Activated CD4-positive, alpha-beta memory T cell treated with anti-CD3 and anti-CD28 coated beads for 36 hours (primary cell): ENCODE data around the gene RPP40. TPM values are rescaled to one million over a fixed set of nuclear protein-coding genes. Genes with fewer than 3 reads are reported as not detected.

ENCODE experiments used
- CTCF ChIA-PET: fragments of 350-600 bp; sonication (Branson Sonifier 250); formaldehyde crosslinking; loops from one replicate; lab custom pipeline; 2021; ENCODE audit warnings: antibody characterized with exemption, inconsistent platforms; lab: Charles Lee
- POLR2A ChIA-PET: fragments of 350-600 bp; sonication (Branson Sonifier 250); formaldehyde crosslinking; loops from one replicate; lab custom pipeline; 2021; ENCODE audit warnings: antibody characterized with exemption; lab: Charles Lee
- DNase-seq: peaks from one replicate; pipeline ENCODE4 v3.0.0-alpha.2; 2020
- H3K27ac Mint-ChIP-seq: one replicate; pipeline ENCODE4 v1.8.0; 2021; ENCODE audit warnings: mixed read lengths
- H3K27me3 Mint-ChIP-seq: one replicate; pipeline ENCODE4 v1.8.0; 2021; ENCODE audit warnings: mixed read lengths
- H3K36me3 Mint-ChIP-seq: one replicate; pipeline ENCODE4 v1.8.0; 2021; ENCODE audit warnings: mixed read lengths
- H3K4me1 Mint-ChIP-seq: one replicate; pipeline ENCODE4 v1.8.0; 2021; ENCODE audit warnings: low read depth, mixed read lengths
- H3K4me3 Mint-ChIP-seq: one replicate; pipeline ENCODE4 v1.8.0; 2021; ENCODE audit warnings: mild to moderate bottlenecking, mixed read lengths
- H3K9me3 Mint-ChIP-seq: one replicate; pipeline ENCODE4 v1.8.0; 2021; ENCODE audit warnings: mixed read lengths
- intact Hi-C: fragments of 100-400 bp; cut with micrococcal nuclease; formaldehyde crosslinking; loops from one replicate; pipeline ENCODE4 v1.15.1; 2023
- total RNA-seq, 2 experiments: library from RNA; stranded (reverse); gene quantifications; one replicate each; pipeline ENCODE4 v1.2.3, GENCODE V29; 2021

The RPP40 gene
- total RNA-seq, 2 experiments from 2014 or later: 6.0 to 6.4 TPM

- H3K4me1 Mint-ChIP-seq: no peaks in the 10 kb centered on the region
- ChIA-PET POLR2A (no interaction called here), CTCF (no interaction called here)
- peaks cover 3% of the 10 kb centered on the region for H3K36me3 Mint-ChIP-seq
- DNase-seq: no peak
- peaks cover 30% of the 10 kb centered on the region for H3K9me3 Mint-ChIP-seq
- H3K27ac Mint-ChIP-seq: no peak overlapping the region
- intact Hi-C loops: no loop called here
- no peak overlapping the region for H3K4me3 Mint-ChIP-seq
- H3K27me3 Mint-ChIP-seq: peaks cover 5% of the 10 kb centered on the region
These were observed 26.4 kb downstream of the RPP40 start for GRCh38 chr6:4977468-4977867.

DNA sequence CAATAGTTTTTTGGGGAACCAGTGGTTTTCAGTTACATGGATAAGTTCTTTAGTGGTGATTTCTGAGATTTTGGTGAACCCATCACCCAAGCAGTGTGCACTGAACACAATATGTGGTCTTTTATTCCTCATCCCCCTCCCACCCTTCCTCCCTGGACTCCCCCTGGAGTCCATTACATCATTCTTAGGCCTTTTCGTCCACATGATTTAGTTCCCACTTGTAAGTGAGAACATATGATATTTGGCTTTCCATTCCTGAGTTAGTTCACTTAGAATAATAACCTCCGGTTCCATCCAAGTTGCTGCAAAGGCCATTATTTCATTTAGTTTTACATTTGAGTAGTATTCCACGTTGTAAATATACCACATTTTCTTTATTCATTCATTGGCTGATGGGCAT is 28.3 kb downstream of the RPP40 start:
- DNase-seq: no peak
- Mint-ChIP-seq H3K9me3 (peaks cover 26% of the 10 kb centered on the region), H3K36me3 (peaks cover 3% of the 10 kb centered on the region), H3K4me1 (no peaks in the 10 kb centered on the region), H3K4me3 (no peak overlapping the region), H3K27ac (no peak overlapping the region), H3K27me3 (peaks cover 5% of the 10 kb centered on the region)
- ChIA-PET POLR2A (no interaction called here), CTCF (no interaction called here)
- intact Hi-C loops: no loop called here

DNA sequence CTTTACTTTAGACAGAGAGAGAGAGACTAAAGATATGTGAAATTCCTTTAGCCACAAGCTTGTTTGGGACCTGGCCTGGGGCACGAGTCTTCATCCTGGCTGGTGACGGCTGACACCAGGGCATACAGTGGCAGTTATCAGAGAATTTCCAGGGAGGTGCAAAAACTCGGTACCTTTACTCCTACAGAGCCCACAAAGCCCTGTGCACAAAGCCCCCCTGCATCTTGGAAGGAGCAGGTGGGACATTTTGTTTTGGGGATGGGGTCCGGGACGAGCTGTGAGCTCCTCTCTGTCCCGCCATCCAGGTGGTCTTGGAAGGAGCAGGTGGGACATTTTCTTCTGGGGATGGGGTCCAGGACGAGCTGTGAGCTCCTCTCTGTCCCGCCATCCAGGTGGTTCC is 28.9 kb downstream of the RPP40 start:
- H3K4me3 Mint-ChIP-seq: no peak overlapping the region
- no peak for DNase-seq
- no peak overlapping the region for H3K27ac Mint-ChIP-seq
- intact Hi-C loops: no loop called here
- ChIA-PET CTCF (no interaction called here), POLR2A (no interaction called here)
- peaks cover 22% of the 10 kb centered on the region for H3K9me3 Mint-ChIP-seq
- H3K4me1 Mint-ChIP-seq: no peaks in the 10 kb centered on the region
- peaks cover 5% of the 10 kb centered on the region for H3K27me3 Mint-ChIP-seq
- peaks cover 3% of the 10 kb centered on the region for H3K36me3 Mint-ChIP-seq

DNA sequence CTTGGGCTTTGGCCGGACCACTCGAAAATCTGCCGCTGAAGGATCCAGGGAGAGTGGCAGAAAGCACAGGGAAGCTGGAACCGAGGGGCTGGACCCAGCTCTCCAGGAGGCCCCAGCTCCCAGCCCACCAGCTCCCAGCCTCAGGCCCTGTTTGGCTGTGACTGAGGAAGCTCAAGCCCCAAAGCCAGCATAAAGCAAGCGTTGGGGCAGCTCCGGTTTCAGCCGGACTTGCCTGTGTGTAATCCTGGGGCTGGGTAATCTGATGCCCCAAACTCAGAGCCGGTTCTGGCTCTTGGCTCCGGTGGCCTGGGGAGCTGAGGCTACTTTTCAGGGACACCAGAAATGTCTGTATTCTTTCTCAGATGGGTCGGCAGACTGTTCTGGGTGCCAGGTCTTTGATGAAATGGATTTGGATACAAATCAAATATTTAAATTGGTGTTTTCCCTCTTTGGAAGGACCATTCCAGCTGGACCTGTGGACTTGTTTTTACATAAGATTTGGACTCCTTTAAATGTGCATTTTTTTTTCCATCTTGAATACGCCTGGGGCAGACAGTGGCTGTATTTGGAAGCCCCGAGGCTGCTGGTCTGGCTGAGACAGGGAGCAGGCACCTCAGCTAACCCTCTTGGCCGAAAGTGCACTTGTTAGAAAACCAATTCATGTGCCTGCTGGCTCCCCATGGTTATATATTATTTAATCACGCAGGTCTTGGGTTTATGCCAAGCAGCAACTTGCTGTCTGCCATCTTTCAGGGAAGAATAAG is 29.7 kb downstream of the RPP40 start:
- H3K36me3 Mint-ChIP-seq: no peaks in the 10 kb centered on the region
- H3K9me3 Mint-ChIP-seq: peaks cover 16% of the 10 kb centered on the region
- no peak overlapping the region for H3K27ac Mint-ChIP-seq
- CTCF ChIA-PET: no interaction called here
- no peaks in the 10 kb centered on the region for H3K4me1 Mint-ChIP-seq
- no peak for DNase-seq
- no peak overlapping the region for H3K4me3 Mint-ChIP-seq
- intact Hi-C loops: no loop called here
- peaks cover 5% of the 10 kb centered on the region for H3K27me3 Mint-ChIP-seq
- POLR2A ChIA-PET: no interaction called here

- ChIA-PET CTCF (no interaction called here), POLR2A (no interaction called here)
- Mint-ChIP-seq H3K4me1 (no peaks in the 10 kb centered on the region), H3K27ac (no peak overlapping the region), H3K27me3 (peaks cover 7% of the 10 kb centered on the region), H3K36me3 (no peaks in the 10 kb centered on the region), H3K4me3 (no peak overlapping the region), H3K9me3 (peaks cover 10% of the 10 kb centered on the region)
- intact Hi-C loops: no loop called here
- DNase-seq: no peak
These were observed 30.4 kb downstream of the RPP40 start for GRCh38 chr6:4973415-4973814.

GRCh38 chr6:4972438-4972837 is 31.4 kb downstream of the RPP40 start:
- Mint-ChIP-seq H3K27me3 (peaks cover 7% of the 10 kb centered on the region), H3K4me3 (no peak overlapping the region), H3K36me3 (no peaks in the 10 kb centered on the region), H3K4me1 (no peaks in the 10 kb centered on the region), H3K27ac (no peak overlapping the region), H3K9me3 (peaks cover 9% of the 10 kb centered on the region)
- ChIA-PET CTCF (no interaction called here), POLR2A (no interaction called here)
- no peak for DNase-seq
- intact Hi-C loops: no loop called here

GRCh38 chr6:4971851-4972250 is 32.0 kb downstream of the RPP40 start:
- CTCF ChIA-PET: no interaction called here
- Mint-ChIP-seq H3K4me1 (no peaks in the 10 kb centered on the region), H3K4me3 (no peak overlapping the region), H3K36me3 (no peaks in the 10 kb centered on the region), H3K9me3 (peaks cover 5% of the 10 kb centered on the region), H3K27ac (no peak overlapping the region), H3K27me3 (peaks cover 3% of the 10 kb centered on the region)
- DNase-seq: no peak
- POLR2A ChIA-PET: no interaction called here
- intact Hi-C loops: no loop called here

DNA sequence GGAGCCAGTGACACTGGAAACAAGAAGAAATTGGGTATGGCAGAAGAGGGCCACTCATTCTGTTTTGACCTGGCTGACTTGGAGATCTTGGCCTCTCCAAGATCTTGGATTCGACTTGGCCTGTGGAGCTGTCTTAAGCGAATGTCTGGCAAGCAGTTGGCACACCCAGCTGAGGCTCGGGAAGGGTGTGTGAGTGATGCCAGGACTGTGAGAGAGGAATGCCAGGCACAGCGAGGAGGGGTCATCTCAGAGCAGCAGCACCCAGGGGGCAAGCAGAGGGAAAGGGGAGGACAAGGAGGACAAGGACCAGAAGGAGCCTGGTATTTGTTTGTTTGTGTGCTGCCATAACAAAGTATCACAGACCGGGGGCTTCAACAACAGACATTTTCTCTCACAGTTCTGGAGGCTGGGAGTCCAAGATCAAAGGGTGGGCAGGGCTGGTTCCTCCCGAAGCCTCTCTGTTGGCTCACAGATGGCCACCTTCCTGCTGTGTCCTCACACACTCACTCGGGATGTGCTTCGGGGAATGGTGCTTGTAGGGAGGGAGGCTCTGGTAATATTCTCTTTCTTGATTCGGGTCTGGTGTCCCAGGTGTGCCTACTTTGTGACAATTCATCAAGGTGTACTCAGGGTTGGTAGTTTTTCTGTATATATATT is 33.0 kb downstream of the RPP40 start:
- H3K27me3 Mint-ChIP-seq: peaks cover 3% of the 10 kb centered on the region
- H3K9me3 Mint-ChIP-seq: no peaks in the 10 kb centered on the region
- no peaks in the 10 kb centered on the region for H3K36me3 Mint-ChIP-seq
- no peak overlapping the region for H3K4me3 Mint-ChIP-seq
- ChIA-PET CTCF (no interaction called here), POLR2A (no interaction called here)
- H3K27ac Mint-ChIP-seq: no peak overlapping the region
- DNase-seq: no peak
- H3K4me1 Mint-ChIP-seq: no peaks in the 10 kb centered on the region
- intact Hi-C loops: no loop called here

- Mint-ChIP-seq H3K27me3 (peaks cover 3% of the 10 kb centered on the region), H3K4me3 (no peak overlapping the region), H3K4me1 (no peaks in the 10 kb centered on the region), H3K9me3 (no peaks in the 10 kb centered on the region), H3K27ac (no peak overlapping the region), H3K36me3 (no peaks in the 10 kb centered on the region)
- intact Hi-C loops: no loop called here
- no peak for DNase-seq
- CTCF ChIA-PET: no interaction called here
- POLR2A ChIA-PET: no interaction called here
These were observed 34.1 kb downstream of the RPP40 start for GRCh38 chr6:4969609-4970285.

- DNase-seq: no peak
- no peak overlapping the region for H3K27ac Mint-ChIP-seq
- no peaks in the 10 kb centered on the region for H3K4me1 Mint-ChIP-seq
- POLR2A ChIA-PET: no interaction called here
- H3K4me3 Mint-ChIP-seq: no peak overlapping the region
- H3K27me3 Mint-ChIP-seq: peaks cover 3% of the 10 kb centered on the region
- CTCF ChIA-PET: no interaction called here
- intact Hi-C loops: no loop called here
- no peaks in the 10 kb centered on the region for H3K36me3 Mint-ChIP-seq
- H3K9me3 Mint-ChIP-seq: no peaks in the 10 kb centered on the region
These were observed 36.4 kb downstream of the RPP40 start for GRCh38 chr6:4967301-4968030.

DNA sequence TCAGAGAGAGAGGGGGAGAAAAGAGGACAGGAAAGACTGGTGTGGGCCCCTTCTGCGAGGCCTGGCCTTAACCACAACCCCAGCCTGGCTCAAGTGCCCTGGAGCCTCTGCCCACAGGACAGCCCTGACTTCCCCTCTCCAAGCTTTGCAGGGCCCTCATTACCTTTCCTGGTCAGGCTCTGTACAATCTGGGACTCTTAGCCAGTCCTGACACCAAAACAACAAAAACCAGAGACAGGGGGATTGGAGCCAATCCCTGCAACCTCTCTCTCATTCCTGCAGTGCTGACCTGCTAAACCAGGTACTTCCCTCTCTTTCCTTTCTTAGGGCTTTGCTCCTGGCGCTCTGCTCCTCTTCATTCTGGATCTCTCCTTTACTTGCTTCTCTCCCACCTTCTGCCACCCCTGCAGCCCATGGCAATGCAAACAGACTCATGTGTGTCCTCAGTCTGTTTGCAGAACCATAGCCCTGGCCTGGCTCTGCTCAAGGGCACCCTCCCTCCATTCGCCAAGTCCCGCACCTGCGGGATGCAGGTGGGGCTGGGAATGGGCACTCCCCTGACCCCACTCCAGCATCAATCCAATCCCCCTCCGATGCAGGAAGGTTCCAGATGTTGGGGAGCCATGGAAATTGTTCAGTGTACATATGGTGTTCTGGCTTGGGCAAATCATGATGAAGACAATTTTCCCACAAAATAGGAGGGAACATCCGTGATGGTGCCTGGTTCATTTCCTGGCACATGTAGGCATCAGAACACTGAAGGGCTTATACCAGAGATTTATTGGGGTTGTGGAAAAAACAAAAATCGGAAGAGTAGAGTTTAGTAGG is 38.1 kb downstream of the RPP40 start:
- H3K36me3 Mint-ChIP-seq: no peaks in the 10 kb centered on the region
- H3K4me3 Mint-ChIP-seq: no peak overlapping the region
- intact Hi-C loops: no loop called here
- no peaks in the 10 kb centered on the region for H3K9me3 Mint-ChIP-seq
- no peak for DNase-seq
- H3K27me3 Mint-ChIP-seq: peaks cover 3% of the 10 kb centered on the region
- ChIA-PET CTCF (no interaction called here), POLR2A (no interaction called here)
- H3K4me1 Mint-ChIP-seq: no peaks in the 10 kb centered on the region
- no peak overlapping the region for H3K27ac Mint-ChIP-seq
